Lower leg skin (tissue), 4 donors: ENCODE measurements around the gene ATP5ME. TPM values are rescaled to one million over a fixed set of nuclear protein-coding genes. Genes with fewer than 3 reads are reported as not detected.

ENCODE experiments used
- DNase-seq, 2 donors: peaks; one replicate each; pipeline ENCODE4 v3.0.0-alpha.2; 2019; ENCODE audit warnings: low spot score in 2 of 2
- H3K4me3 ChIP-seq: fragments of 200-600 bp; sonication (generic); 2 replicates; pipeline ENCODE4 v1.5.1; 2017; ENCODE audit warnings: mild to moderate bottlenecking, low read depth; ENCODE audit not compliant: poor library complexity, severe bottlenecking
- CTCF ChIP-seq, 3 donors: fragments of 450-650 bp; IDR thresholded peaks; one replicate each; pipeline ENCODE4 v1.5.1; 2016; ENCODE audit warnings: antibody characterized with exemption in 3 of 3, mild to moderate bottlenecking in 3 of 3, moderate library complexity in 2 of 3
- POLR2A ChIP-seq, 2 donors: fragments of 450-650 bp; IDR thresholded peaks; one replicate each; pipeline ENCODE4 v1.6.1; 2016 to 2017; ENCODE audit warnings: antibody characterized with exemption in 2 of 2, mild to moderate bottlenecking in 1 of 2, moderate library complexity in 1 of 2
- WGBS, 2 donors: methylation state at CpG; one replicate each; pipeline ENCODE4 v1.1.5; 2018; 5-methylcytosine and 5-hydroxymethylcytosine counted together
- intact Hi-C: fragments of 100-400 bp; cut with DNase I; formaldehyde crosslinking; loops from one replicate; pipeline ENCODE4 v1.15.0; 2023; ENCODE audit warnings: low total_unique reads
- total RNA-seq, 4 donors: library from RNA; depleted of rRNA; stranded (reverse); fragments of >200 nt; gene quantifications; one replicate each; pipeline ENCODE4 v1.1.0, GENCODE V29; 2016

ATP5ME gene
- total RNA-seq, 4 donors from 2014 or later, result 38.2 to 172 (median 140) TPM

DNA sequence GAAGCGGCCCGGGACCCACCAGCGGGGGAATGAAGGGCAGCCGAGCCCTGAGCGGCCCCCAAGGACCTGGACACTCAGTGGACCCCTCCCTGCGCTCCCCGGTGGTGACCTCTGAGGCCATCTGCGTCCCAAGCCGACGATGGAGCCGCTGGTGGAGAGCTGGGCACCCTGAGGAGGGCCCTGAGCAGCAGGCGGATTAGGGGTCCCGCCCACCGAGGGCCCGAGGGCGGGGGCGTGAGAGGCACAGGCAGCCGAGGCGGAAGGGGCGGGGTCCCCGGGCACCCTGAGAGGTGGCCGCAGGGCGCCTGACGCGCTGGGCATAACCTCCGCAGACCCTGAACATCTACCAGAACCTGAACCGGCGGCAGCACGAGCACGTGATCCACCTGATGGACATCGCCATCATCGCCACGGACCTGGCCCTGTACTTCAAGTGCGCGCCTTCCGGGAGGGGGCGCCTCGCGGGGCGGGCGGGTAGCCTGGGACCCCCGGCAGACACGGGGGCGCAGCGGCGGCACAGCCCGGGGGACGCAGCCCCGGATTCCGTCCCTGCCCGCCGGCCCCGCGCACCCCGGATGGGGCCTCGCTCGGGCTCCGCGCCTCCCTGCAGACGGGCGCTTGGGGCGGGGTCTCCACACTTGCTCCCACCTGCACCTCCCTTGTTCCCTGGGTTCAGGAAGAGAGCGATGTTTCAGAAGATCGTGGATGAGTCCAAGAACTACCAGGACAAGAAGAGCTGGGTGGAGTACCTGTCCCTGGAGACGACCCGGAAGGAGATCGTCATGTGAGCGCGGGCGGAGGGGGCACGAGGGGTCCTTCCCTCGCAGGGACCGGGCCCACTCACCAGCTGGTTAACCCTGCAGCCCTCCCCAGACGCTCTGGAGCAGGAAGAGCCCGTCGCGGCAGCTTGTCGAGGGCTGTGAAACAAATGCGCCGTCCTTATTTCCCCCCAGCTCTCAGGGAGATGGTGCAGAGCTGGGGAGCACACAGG is 10.3 kb downstream of the ATP5ME start:
- WGBS, 2 donors, result 1 to 5% methylated on average over 63 to 71 of the region's 80 CpGs
- TF ChIP-seq POLR2A (IDR thresholded peaks at IDR 0.05) (no peak), CTCF (IDR thresholded peaks at IDR 0.05) (no peak)
- DNase-seq, result no peak
- intact Hi-C loops, result no loop called here
- peak overlapping the region; percentile 13 for H3K4me3 ChIP-seq

DNA sequence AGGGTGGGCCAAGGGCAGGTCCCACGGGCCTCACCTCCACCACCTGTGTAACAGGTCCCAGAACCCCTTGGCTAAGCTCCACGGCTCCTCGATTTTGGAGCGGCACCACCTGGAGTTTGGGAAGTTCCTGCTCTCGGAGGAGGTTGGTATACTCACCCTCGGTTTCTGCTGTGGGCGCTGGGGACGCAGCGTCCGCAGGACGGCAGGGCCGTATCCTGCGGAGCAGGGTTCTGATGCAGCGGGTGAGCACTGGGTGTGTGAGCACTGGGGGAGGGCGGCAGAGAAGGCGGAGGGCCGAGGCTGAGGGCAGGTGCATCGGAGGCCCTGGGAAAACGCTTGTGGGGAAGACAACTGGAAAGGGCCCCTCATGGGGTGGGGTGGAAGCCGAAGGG is 11.0 kb downstream of the ATP5ME start:
- TF ChIP-seq CTCF (IDR thresholded peaks at IDR 0.05) (no peak), POLR2A (IDR thresholded peaks at IDR 0.05) (no peak)
- intact Hi-C loops, result no loop called here
- 29 to 46% methylated on average over 17 of the region's 20 CpGs for WGBS, 2 donors
- DNase-seq, result no peak
- H3K4me3 ChIP-seq, result no peak overlapping the region

- no peak overlapping the region for H3K4me3 ChIP-seq
- WGBS, 2 donors, result 94 to 97% methylated on average over 38 to 41 of the region's 42 CpGs
- DNase-seq, result no peak
- TF ChIP-seq CTCF (IDR thresholded peaks at IDR 0.05) (no peak), POLR2A (IDR thresholded peaks at IDR 0.05) (no peak)
- intact Hi-C loops, result no loop called here
Measured at GRCh38 chr4:661881-662761, 12.0 kb downstream of the ATP5ME start.

DNA sequence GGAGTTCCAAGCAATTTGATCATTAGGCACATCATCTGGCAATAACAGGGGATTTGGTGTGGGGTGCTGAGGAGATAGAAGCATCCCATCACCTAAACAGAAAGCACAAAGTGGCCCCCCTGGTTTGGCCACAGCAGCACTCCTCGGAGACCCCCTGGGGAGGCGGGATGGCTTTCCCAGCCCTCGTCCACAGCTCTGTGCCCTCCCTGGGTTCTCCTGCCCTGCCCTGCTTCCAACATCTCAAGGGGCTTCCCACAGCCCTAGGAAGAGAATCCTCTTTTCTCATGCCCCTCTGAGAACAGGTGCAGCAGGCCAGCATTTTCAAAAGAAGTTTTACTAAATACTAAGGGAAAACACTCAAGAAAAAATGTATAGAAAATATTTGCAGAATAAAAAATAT is 12.8 kb downstream of the ATP5ME start:
- no peak for TF ChIP-seq POLR2A (IDR thresholded peaks at IDR 0.05)
- no peak for TF ChIP-seq CTCF (IDR thresholded peaks at IDR 0.05)
- intact Hi-C loops, result no loop called here
- DNase-seq, result no peak
- H3K4me3 ChIP-seq, result no peak overlapping the region
- WGBS, 2 donors, result 83 to 94% methylated on average over 3 of the region's 3 CpGs

GRCh38 chr4:660401-660800 is 13.7 kb downstream of the ATP5ME start:
- intact Hi-C loops, result no loop called here
- no peak for TF ChIP-seq CTCF (IDR thresholded peaks at IDR 0.05)
- TF ChIP-seq POLR2A (IDR thresholded peaks at IDR 0.05), result no peak
- WGBS, 2 donors, result 88 to 91% methylated on average over 10 of the region's 10 CpGs
- no peak overlapping the region for H3K4me3 ChIP-seq
- DNase-seq, result no peak
